HG02678 (cell line): ENCODE results near the gene LCOR.
"Not testable (repeated sequence)": the region's sequence is repeated elsewhere in the genome, so short reads cannot be mapped to it uniquely, and the experiment has no call there.

Experiments
- ATAC-seq: cut with Tn5 transposase; IDR thresholded peaks from one replicate; pipeline ENCODE4 v1.9.1; 2021; ENCODE audit warnings: mild to moderate bottlenecking, moderate library complexity; ENCODE audit not compliant: unreplicated experiment

The LCOR gene

DNA sequence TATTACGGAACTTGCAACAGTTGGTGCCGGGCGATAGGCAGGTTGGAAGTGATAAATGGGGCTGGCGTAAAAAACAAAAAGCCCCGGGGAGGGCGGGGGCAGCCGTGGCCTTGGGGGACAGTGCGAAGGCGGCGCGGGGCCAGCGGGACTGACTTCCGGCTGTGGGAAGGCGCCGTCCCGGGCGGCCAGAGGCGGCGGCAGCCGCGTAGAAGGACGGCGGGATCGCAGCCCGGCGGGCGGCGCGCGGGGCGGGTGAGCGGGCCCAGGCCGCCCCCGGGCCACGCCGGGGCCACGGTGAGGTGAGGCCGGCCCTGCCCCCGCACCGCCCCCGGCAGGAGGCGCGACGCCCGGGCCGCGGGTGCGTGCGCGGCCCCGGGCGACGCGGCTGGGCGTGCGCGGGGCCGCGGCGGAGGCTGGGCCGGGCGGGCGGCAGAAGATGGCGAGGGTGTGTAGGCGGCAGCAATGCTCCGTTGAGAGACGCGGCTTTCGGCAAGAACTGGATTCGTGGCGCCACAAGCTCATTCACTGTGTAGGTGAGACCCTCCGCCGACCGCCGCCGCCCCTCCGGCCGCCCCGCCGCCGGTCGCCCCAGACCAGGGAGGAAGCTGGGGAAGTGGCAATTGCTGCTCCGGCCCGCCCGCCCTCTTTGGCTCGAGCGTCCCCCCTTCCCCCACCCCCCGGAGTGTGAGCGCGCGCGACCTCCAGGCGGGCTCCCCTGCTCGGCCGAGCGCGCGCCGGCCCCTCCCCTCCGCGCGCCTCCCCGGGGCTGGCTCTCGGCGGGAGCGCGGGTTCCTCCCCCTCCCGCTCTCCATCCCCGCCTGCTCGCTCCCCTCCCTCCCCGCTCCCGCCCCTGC is at the start of gene LCOR:
Gene LCOR (plus strand): TSS at position 432 of the 854 bp plus-strand sequence. CDS start 116,760 bp downstream, outside the sequence.
- peak; percentile 69 for ATAC-seq

DNA sequence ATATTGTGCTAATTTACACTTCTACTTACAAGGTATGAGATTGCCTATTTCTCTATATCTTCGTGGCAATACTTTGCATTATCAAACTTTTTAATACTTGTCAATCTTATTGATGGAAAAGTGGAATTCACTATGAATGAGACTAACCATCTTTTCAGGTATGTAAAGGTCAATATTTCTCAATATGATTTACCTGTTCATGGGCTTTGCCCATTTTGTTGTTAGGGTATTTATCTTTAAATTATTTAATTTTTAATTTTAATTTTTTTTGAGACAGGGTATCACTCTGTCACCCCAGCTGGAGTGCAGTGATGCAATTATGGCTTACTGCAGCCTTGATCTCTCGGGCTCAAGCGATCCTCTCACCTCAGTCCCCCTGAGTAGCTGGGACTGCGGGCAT is 47.8 kb upstream of the LCOR start:
- no peak for ATAC-seq

DNA sequence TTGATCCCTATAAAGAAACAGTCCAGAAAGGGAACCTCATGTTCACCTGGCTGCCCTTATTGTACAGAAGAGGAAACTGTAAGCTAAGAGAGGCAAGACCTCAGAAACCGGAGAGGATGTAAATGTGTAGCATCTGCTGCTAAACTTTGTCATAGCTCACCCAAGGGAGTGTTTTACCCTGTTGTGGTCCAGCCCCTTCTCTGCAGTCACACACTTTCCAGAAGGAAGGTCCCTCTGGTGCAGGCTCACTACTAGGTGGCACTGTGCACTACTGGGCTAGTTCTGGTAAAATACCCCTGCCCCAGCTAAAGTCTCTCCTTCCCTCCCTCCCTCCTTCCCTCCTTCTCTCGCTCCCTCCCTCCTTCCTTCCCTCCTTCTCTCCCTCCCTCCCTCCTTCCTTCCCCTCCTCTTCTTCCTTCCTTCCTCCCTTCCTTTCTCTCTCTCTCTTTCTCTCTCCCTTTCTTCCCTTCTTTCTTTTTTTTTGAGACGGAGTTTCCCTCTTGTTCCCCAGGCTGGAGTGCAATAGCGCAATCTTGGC is 42.5 kb upstream of the LCOR start:
- peak; percentile 54 for ATAC-seq

DNA sequence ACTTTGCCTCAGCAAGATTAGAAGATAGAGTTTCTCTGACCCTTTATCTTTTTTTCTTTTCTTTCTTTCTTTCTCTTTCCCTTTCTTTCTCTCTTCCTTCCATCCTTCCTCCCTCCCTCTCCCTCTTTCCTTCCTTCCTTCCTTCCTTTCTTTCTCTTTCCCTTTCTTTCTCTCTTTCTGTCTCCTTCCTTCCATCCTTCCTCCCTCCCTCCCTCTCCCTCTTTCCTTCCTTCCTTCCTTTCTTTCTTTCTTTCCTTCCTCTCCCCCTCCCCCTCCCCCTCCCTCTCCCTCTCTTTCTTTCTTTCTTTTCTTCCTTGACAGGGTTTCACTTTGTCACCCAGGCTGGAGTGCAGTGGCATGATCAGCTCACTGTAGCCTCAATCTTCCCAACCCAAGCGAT is 40.2 kb upstream of the LCOR start:
- ATAC-seq: no peak

DNA sequence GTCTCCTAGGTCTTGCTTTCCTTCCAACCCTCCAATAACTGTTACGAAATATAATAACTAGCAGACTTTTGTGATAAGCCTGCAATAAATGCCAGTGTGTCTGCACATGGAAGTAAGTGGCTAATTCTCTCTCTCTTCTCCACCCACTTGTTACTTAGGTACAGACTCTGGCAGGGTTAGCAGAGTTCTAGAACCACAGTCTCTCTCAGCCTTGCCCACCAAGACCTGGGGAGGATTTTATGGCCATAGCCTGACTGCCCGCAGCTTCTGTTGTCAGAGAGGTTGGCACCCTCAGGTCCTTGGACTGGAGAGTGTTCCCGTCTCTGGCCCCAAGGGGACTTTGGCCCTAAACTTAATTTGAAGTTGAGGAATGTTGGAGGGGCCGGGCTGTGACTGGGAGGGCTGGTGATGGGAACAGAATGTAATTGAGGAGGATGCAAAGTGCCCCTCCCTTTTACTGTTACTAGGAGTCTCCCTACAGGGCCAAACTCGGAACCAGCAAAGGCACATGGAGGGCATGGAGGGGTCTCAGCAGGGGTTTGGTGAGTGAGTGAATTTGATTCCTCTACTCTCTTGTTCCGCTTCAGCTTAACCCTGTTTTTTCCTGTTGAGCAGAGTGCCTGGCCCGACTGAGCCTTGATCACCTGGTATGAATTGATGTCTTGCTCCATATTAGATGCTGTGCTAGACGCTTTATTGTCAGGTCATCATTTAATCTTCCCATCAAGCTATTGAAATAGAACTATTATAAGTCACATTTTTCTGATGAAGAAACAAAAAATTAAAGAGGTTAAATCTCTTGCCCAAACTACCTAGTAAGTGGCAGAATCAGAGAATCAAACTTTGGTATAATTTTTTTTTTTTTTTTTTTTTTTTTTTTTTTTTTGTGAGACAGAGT is 37.0 kb upstream of the LCOR start:
- ATAC-seq: no peak

DNA sequence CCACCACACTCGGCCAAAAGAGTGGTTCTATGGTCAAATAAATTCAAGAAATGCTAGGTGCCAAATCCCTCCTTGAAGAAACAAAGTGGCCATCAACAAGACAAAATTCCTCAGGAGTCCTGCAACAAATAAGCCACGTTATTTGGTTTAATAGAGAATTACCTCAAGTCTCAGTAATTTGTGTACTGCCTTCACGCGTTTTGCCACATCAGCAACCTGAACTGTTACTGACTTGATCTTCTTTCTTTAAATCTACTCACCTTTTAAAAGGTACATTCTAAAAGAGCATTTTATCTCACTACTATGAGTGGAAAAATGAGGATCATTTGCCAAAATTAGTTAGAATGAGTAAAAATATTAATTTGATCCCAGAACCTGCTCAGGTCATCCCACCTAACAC is 34.6 kb upstream of the LCOR start:
- ATAC-seq: no peak

DNA sequence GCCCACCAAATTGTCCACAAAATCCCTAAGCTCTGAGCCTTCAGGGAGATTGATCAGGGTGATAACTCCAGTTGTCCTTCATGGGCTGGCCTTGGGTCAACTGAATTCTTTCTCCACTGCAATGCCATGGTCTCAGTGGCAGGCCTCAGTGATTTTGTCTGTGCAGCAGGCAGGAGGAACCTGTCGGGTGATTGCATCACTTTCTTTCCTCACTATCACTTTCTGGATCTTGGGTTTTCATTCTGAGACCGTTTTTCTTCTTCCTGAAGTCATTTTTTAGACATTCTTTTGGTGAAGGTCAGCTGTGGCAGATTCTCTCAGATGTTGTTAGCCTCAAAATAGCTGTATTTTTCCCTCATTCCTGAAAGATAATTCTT is 28.8 kb upstream of the LCOR start:
- ATAC-seq: no peak

DNA sequence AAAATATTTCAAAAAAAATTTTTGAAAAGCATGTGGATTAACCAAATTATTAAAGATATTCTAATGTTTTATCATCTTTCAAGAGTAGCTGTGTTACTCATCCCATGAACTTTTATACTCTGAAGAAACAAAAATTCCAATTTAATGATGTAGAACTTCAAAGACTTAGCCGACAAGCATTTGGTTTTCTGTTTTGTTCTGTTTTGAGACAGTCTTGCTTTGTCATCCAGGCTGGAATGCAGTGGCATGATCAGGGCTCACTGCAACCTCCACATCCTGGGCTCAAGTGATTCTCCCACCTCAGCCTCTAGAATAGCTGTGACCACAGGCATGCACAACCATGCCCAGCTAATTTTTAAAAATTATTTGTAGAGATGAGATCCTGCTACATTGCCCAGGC is 17.8 kb upstream of the LCOR start:
- no peak for ATAC-seq

DNA sequence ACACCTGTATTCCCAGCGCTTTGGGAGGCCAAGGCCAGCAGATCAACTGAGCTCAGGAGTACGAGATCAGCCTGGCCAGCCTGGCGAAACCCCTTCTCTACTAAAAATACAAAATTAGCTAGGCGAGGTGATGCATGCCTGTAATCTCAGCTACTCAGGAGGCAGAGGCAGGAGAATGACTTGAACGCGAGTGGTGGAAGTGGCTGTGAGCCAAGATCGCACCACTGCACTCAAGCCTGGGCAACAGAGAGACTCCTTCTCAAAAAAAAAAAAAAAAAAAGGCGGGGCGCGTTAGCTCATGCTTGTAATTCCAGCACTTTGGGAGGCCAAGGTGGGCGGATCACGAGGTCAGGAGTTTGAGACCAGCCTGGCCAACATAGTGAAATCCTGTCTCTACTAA is 13.1 kb upstream of the LCOR start:
- ATAC-seq: not testable (repeated sequence)

DNA sequence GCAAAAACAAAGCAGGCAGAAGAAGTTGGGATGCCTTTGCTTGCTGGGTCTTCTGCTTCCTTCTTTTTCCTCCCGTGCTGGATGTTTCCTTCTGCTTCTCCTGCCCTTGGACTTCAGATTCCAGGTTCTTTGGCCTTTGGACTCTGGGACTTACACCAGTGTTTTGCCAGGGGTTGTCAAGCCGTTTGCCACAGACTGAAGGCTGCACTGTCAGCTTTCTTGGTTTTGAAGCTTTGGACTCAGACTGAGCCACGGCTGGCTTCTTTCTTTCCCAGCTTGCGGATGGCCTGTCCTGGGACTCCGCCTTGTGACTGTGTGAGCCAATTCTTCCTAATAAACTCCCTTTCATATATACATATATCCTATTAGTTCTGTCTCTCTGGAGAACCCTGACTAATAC is 11.3 kb upstream of the LCOR start:
- ATAC-seq: no peak

DNA sequence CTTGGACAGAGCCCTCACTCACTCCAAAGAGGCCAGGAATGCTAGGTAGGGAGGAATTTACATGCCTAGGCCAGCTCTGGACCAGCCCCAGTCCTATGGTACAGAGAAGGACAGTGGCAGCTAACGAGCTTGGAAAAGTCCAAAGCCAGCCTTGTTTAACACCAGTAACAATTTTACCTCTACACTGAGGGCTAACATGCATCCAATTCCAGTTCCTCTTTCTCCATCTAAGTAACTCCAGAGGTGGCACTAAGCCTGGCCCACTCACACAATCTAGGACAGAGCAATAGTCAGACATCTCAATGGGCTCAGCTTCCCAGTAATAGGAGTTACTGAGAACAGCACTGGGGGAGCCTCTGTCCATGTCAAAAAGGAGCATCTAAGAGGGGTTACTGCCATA is 5.7 kb upstream of the LCOR start:
- ATAC-seq: no peak

DNA sequence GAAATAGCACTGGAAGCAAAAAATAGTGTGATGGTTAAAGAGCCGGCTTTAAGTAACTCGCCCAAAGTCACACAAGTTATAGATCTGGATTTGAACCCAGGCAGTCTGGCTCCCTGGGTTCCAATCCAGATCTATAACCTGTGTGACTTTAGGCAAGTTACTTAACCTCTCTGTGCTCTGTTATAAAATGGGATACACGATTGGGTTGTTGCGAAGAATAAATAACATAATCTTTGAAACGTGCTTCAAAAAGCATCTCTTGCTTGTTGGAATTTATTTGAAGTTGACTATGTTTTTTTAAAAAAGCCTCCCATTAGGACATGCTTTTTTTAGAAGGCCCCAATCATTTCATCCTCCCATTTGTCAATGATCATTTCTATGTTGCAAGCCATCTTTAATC is 3.5 kb upstream of the LCOR start:
- ATAC-seq: no peak

DNA sequence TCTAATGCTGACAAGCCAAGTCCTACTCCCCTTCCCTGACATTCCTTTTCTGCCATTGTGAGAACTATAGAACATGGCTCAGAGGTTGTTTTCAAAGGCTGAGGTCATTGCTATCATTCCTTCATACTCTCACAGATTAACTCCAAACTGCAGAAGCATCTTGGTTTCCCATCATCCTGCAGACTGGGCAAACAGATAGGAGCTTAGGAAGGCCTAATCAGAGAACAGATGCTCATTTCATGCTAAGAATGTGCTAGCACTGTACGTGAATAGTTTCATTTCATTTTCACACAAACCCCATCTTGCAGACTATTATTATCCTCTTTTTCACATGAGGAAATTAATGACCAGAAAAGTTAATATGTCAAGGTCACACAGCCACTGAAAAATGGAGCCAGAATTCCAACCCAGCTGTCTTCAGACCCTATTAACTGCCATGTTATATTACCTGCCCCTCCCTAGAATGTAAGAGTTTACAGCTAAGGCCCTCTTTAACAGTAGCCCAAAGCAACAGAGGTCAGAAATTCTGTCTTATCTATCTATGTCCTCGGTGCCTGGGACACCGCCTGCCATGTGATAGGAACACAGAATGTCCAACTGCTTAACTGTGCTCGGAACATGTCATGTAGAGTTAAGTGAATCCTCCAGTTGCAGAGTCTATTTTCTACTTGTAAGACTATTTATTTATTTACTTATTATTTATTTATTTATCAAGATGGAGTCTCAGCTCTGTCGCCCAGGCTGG is 2.9 kb upstream of the LCOR start:
- no peak for ATAC-seq

DNA sequence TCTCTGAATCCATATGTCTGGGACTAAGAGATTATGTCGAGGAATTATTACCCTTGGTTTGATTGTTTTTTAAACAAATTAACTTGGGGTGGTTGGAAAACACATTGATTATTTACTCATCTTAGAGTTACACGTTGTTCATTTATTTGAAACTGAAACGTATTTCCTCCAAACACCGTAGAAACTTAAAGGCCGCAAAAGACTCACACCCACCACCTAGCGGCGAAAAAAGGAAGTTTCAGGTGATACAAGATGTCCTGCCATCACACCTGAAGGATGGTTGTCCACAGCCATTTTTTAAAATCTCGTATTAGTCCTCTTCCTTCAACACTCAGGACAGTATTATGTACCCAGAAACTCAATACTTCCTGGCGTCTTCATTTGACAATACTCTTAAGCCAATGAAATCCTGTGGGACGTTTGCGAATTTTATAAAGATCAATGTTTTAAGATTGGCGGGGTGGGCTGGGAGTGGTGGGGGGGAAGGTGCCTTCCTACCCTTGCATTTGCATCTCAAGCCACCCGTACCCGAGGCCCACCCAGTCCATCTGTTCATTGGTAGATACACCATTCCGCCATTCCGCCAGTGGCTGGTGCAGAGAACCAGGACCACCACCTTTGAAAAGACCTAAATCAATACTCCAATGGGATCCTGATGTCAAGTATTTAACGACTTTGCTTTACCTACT is 1.4 kb upstream of the LCOR start:
- no peak for ATAC-seq

DNA sequence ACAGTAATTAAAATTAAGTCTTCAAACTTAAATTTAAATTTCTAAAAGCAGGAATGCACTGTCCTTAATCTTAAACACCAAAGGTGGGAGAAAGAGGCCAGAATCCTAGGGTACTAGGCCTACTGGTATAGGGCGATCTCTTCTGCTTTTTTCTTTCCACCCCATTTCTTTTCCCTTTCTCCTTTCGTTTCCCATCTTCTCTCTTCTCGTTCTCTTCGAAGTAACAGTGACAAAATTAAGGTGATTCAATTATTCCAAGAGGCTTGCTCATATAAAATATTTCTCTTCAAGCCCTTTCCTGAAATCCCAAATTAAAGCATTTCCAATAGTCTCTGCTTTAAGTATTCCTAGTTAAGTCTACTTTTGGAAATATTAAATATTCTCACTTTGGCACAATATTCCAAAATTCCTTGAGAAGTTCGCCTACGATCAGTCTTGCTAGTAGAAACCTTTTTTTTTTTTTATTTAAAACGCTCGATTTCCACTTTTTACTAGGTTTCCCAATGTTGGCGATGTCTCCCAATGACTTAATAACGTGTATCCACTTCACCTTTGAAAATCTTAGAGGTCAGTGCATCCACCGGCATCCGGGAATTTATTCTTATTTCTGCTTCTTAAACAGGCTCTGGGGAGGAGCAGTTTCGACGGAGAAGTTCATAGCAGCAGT is 765 bp upstream of the LCOR start:
- ATAC-seq: no peak

DNA sequence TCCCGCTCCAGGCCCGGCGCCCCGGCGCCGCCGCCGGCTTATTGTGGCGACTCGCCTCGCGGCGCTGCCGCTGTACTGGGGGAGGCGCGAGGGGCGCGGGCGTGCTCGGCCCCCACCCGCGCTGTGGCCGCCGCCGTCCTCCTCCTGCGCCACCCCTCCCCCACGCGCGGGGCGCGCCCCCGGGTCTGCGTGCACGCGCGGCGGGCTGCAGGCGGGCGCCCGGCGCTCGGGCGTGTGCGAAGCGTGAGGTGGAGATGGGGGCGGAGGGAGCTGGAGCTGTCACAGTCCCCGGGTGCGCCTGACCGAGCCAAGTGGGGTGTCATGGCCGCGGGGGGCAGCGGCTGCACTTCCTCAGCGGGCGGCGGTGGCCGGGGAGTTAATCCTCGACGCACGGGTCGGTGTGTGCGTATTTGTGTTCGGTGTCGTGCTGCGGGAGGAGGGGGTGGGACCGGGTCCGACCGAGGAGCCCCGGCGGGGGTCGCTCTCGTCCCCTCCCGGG is 672 bp downstream of the LCOR start:
- peak; percentile 53 for ATAC-seq

DNA sequence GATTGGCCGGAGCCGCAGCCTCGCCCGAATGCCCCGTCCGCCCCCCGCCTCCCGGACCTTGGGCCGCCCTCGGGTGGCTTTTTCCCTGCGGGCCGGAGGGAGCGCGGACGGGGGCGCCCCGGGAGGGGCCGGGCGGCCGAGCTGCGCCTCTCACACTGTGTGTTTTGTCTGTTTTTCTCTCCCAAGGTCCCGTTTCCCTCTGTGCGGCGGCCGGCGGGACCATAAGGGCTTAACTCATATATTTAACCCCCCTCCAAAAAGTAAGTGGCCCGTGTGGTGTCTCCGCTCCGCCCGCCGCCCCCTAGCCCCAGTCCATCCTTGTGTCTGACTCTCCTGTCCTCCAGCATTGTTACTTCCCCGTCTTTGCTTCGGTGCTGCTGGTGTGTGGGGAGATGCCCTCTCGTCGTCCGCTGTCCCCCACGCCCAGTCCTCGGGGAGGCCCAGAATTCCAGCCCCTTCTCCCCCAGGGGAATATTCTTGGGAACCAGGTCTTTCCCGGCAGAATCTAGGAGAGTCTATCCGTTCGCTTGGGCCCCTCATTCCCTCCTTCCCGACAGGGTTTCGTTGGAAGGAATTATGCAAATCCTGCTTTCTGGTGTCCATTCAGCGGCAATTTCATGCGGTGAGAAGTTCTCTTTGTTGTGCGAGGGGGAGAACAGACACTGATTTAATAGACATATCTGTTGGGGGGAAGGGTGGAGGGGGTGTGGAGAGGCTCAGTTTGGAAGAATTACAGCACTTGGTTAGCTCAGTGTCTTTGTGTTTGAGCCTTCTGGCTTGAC is 1.3 kb downstream of the LCOR start:
- ATAC-seq: peak; percentile 6

DNA sequence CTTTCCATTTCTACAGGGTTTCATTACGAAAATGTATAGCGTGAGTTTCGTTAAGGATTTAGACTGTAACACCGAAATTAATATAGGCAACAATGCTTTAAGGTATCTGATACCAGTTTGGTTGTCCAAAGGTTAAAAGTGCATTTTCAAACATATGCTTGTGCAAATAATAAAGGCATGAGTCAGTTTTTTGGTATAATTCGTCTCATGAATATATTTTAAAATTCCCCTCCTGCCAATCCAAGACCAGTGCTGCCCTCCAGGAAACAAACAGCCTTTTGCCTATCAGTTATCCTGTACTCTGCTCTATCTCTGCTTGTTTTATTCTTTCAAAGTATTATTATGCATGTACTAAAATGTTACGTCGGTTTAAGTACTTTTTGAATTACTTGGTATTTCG is 2.0 kb downstream of the LCOR start:
- no peak for ATAC-seq

DNA sequence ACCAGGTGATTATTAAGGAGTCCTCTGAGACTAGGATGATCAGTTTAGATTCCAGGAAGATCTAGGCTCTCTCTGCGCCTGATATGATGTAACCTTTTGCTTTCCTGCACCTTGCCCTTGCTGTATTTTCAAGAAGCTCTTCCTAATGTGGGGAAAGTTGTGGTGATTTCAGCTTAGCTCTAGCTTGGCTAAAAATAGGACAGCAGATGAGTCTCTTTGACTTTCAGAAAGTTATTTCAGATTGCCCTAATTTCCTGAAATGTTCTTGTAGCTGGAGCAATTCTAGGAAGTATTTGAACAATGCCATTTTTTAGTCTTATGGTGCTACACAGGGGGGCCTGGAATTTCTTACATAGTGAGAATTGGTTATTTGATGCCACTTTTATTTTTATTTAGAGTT is 3.8 kb downstream of the LCOR start:
- no peak for ATAC-seq
